Brain microvascular endothelial cell (primary cell): ENCODE data around the gene KLF16.

Experiments used
- DNase-seq: peaks from one replicate; pipeline ENCODE4 v3.0.0-alpha.2; 2020
- H3K27ac ChIP-seq: fragments of 250-450 bp; sonication (Bioruptor Pico); 2 replicates; pipeline ENCODE4 v1.5.1; 2020; ENCODE audit warnings: mild to moderate bottlenecking, moderate library complexity
- H3K27me3 ChIP-seq: fragments of 250-450 bp; sonication (Bioruptor Pico); replicated peaks from 2 replicates; pipeline ENCODE4 v1.5.1; 2020; ENCODE audit warnings: mild to moderate bottlenecking
- H3K36me3 ChIP-seq: fragments of 250-450 bp; sonication (Bioruptor Pico); replicated peaks from 2 replicates; pipeline ENCODE4 v1.5.1; 2020; ENCODE audit warnings: mild to moderate bottlenecking
- H3K4me3 ChIP-seq: 2 replicates; pipeline ENCODE4 v1.5.1; 2011; ENCODE audit warnings: low read depth, mild to moderate bottlenecking, control low read depth, low read length, moderate library complexity
- in situ Hi-C: cut with HindIII; loops from 2 replicates; pipeline ENCODE4 v1.10.0; 2017; ENCODE audit warnings: low sequenced_read_pairs, low pct_ligation_motif_present
- TF ChIP-seq, protein P1 (sequence below): IDR thresholded peaks from 2 replicates; pipeline ENCODE4 v1.5.1; 2011; ENCODE audit warnings: low read depth, mild to moderate bottlenecking, moderate library complexity, low read length, control low read depth, inconsistent platforms; ENCODE audit errors: missing control alignments

The KLF16 gene

DNA sequence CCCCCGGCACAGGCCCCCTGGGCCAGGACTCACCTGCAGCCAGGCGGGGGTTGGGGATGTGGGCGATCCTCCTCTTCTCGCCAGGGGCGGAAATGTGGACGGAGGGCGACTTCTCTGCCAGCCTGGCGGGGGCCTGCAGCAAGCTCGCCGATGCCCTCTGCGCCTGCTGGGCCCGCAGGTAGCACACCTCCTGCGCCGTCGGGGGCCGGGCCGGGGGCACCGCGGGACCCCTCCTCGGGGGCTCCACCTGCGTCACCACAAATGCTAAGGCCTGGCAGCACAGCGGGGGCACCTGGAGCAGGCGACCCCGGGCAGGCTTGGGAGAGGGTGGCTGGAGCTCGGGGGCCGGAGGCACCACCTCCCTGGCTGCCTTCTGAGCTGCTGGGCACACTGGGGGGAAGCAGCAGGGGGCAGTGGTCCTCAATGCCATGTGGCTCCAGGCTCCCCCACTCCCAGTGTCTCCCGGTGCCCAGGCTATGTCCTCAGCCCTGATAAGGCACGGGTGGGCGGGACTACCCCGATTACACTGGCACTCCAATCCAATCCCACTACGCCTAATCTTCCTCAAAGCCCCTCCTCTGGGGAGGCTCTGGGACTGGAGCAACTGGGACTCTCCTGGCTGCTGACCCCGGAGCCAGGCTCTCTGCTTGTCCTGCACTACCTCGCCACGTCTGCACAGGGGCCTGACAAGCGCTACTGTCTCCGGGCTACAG is 39.7 kb downstream of the KLF16 start:
- Histone ChIP-seq H3K36me3 (peaks cover 60% of the 10 kb centered on the region), H3K27ac (no peak overlapping the region), H3K27me3 (no peaks in the 10 kb centered on the region), H3K4me3 (no peak overlapping the region)
- TF ChIP-seq, protein P1, sequence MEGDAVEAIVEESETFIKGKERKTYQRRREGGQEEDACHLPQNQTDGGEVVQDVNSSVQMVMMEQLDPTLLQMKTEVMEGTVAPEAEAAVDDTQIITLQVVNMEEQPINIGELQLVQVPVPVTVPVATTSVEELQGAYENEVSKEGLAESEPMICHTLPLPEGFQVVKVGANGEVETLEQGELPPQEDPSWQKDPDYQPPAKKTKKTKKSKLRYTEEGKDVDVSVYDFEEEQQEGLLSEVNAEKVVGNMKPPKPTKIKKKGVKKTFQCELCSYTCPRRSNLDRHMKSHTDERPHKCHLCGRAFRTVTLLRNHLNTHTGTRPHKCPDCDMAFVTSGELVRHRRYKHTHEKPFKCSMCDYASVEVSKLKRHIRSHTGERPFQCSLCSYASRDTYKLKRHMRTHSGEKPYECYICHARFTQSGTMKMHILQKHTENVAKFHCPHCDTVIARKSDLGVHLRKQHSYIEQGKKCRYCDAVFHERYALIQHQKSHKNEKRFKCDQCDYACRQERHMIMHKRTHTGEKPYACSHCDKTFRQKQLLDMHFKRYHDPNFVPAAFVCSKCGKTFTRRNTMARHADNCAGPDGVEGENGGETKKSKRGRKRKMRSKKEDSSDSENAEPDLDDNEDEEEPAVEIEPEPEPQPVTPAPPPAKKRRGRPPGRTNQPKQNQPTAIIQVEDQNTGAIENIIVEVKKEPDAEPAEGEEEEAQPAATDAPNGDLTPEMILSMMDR: no peak
- DNase-seq: no peak
- in situ Hi-C loops: no loop called here

DNA sequence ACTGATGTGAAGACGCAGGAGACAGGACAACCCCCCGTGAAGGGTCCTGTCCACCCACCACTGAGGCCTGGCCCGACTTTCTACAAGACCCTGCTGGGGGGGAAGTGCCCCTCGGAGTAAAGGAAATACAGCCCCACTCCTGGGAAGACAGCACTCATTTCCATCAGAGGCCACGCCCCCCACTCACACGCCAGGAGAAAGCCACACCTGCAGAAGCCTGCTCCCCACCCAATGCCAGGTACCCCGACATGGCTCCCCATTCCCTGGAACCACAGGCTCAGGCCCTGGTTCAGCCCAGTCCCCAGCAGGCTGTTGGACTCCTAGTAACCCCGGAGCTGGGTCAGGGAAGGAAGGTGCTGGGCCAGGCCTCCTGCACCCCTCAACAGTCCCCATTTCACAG is 40.4 kb downstream of the KLF16 start:
- H3K36me3 ChIP-seq: peaks cover 65% of the 10 kb centered on the region
- DNase-seq: no peak
- TF ChIP-seq, protein P1: no peak
- no peak overlapping the region for H3K27ac ChIP-seq
- in situ Hi-C loops: no loop called here
- H3K27me3 ChIP-seq: no peaks in the 10 kb centered on the region
- H3K4me3 ChIP-seq: no peak overlapping the region

DNA sequence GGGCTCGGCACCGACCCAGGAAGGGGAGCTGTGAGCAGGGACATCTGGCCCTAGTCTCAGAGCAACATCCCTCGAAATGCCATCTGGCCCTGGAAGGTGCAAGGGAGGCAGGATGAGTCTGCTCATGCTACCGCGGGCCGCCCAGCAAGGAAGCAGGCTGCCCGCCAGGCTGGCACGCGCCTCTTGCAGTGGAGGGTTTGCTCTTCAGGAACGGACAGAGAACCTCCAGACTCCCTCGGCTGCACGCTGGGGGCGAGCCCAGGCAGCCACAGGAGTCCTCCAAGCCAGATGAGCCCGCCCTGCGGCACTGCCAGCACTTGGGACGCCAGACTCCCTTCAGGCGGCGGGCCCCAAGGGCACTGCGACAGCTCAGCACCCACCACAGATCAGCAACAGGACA is 41.2 kb downstream of the KLF16 start:
- no peaks in the 10 kb centered on the region for H3K27me3 ChIP-seq
- TF ChIP-seq, protein P1: no peak
- no peak overlapping the region for H3K27ac ChIP-seq
- DNase-seq: no peak
- peaks cover 64% of the 10 kb centered on the region for H3K36me3 ChIP-seq
- no peak overlapping the region for H3K4me3 ChIP-seq
- in situ Hi-C loops: no loop called here

DNA sequence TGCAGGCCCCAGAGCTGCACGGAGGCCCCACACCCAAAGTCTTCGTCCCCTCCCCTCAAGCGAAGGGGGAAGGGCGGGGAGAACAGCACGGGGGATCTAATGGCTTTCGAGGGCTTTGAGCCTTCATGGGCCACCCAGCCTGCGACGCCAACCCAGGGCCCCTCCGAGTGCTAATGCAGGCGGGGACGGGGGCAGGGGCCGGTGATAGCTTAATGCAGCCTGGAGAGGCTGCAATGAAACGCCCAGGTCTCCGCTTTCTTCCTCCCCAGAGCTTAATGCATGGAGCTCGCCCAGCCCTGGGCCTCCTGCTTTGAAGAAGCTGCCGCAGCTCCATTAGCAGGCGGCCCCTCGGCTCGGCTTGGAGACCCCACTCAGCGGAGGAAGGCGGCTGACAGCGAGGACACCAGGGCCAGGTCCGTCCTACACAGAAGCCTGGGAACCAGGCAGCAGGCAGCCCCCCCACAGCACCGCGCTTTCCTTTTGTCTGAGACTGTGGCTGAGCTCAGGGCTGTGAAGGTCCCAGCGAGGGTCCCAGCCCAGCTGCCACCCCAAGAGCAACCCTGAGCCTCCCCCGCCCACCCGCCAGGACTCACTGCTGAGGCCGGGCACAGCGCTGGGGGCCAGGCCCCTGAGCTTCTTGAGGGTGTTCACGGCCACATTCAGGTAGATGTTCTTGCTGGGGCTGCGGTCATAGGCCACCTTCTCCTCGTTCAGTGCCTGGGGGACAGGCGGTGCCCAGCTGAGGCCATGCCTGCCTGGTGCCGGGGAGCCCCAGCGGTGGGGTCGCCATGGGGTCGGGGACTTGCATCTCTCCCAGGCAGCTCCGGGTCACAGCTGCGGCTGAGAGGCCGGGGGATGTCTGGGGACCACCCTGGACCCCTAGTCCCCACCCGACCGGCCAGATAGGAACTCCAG is 43.8 kb downstream of the KLF16 start:
- Histone ChIP-seq H3K4me3 (no peak overlapping the region), H3K36me3 (peaks cover 75% of the 10 kb centered on the region), H3K27me3 (no peaks in the 10 kb centered on the region), H3K27ac (no peak overlapping the region)
- in situ Hi-C loops: no loop called here
- TF ChIP-seq, protein P1: no peak
- DNase-seq: no peak

DNA sequence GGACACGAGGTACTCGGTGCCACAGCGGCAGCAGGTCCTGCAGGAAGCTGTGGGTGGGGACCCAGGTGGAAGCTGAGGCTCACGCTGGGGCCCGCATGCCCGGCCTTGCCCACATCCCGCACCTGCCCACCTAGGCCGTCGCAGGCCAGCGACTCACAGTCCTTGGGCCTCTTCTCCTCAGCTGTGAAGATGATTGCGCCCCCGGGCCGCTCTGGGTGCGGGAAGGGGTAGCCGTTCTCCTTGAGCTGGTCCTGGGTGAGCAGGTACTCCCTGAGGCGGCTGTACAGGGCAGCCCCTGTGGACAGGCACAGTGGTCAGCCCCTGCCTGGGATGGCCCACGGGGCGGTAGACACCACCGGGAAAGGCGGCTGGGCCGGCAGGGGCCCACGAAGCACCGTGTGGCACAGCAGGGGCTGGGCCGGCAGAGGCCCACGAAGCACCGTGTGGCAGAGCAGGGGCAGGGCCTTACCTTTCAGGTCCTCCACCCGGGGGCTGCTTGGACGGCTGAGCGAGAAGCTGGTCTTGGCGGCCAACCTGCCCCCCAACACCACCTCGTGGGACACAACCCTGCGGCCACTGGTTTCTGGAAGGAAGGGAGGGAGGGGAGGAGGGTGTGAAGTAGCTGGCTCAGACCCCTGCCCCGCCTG is 44.7 kb downstream of the KLF16 start:
- Histone ChIP-seq H3K27ac (no peak overlapping the region), H3K27me3 (no peaks in the 10 kb centered on the region), H3K36me3 (peaks cover 68% of the 10 kb centered on the region), H3K4me3 (no peak overlapping the region)
- DNase-seq: no peak
- TF ChIP-seq, protein P1: no peak
- in situ Hi-C loops: no loop called here
